GM19438 (cell line): ENCODE data around the gene CAMKK2.
"Not testable (repeated sequence)": the region's sequence is repeated elsewhere in the genome, so short reads cannot be mapped to it uniquely, and the experiment has no call there.

Experiments
- ATAC-seq: cut with Tn5 transposase; IDR thresholded peaks from one replicate; pipeline ENCODE4 v1.9.1; 2021; ENCODE audit warnings: low read depth; ENCODE audit not compliant: unreplicated experiment

The CAMKK2 gene

GRCh38 chr12:121202407-121203355 is 93.8 kb downstream of the CAMKK2 start:
- ATAC-seq = no peak

GRCh38 chr12:121201140-121201539 is 95.4 kb downstream of the CAMKK2 start:
- not testable (repeated sequence) for ATAC-seq

GRCh38 chr12:121198949-121199348 is 97.6 kb downstream of the CAMKK2 start:
- no peak for ATAC-seq

GRCh38 chr12:121196902-121197301 is 99.6 kb downstream of the CAMKK2 start:
- ATAC-seq = no peak

GRCh38 chr12:121191151-121191550 is 105.4 kb downstream of the CAMKK2 start:
- ATAC-seq = no peak

GRCh38 chr12:121190523-121191031 is 105.9 kb downstream of the CAMKK2 start:
- no peak for ATAC-seq

GRCh38 chr12:121189619-121190155 is 106.8 kb downstream of the CAMKK2 start:
- no peak for ATAC-seq

- ATAC-seq = no peak
Observed at GRCh38 chr12:121189131-121189530, 107.4 kb downstream of the CAMKK2 start.

GRCh38 chr12:121188227-121188626 is 108.3 kb downstream of the CAMKK2 start:
- ATAC-seq = no peak
